AG09309 (cell line): Measurements from ENCODE around the gene LYRM4.
A peak's percentile ranks its signal among the peaks of the same experiment; 100 is the strongest.

Source experiments
- DNase-seq: peaks from one replicate; pipeline ENCODE4 v3.0.0-alpha.2; 2010; ENCODE audit warnings: low read depth
- H3K4me3 ChIP-seq: 2 replicates; pipeline ENCODE4 v1.5.1; 2011; ENCODE audit warnings: mild to moderate bottlenecking, low read depth, low read length, moderate library complexity; ENCODE audit not compliant: control insufficient read depth
- TF ChIP-seq, protein P1 (sequence below): IDR thresholded peaks from 2 replicates; pipeline ENCODE4 v1.5.1; 2011; ENCODE audit warnings: mild to moderate bottlenecking, low read depth, low read length, inconsistent platforms; ENCODE audit not compliant: insufficient read depth, control insufficient read depth; ENCODE audit errors: missing control alignments

The LYRM4 gene

DNA sequence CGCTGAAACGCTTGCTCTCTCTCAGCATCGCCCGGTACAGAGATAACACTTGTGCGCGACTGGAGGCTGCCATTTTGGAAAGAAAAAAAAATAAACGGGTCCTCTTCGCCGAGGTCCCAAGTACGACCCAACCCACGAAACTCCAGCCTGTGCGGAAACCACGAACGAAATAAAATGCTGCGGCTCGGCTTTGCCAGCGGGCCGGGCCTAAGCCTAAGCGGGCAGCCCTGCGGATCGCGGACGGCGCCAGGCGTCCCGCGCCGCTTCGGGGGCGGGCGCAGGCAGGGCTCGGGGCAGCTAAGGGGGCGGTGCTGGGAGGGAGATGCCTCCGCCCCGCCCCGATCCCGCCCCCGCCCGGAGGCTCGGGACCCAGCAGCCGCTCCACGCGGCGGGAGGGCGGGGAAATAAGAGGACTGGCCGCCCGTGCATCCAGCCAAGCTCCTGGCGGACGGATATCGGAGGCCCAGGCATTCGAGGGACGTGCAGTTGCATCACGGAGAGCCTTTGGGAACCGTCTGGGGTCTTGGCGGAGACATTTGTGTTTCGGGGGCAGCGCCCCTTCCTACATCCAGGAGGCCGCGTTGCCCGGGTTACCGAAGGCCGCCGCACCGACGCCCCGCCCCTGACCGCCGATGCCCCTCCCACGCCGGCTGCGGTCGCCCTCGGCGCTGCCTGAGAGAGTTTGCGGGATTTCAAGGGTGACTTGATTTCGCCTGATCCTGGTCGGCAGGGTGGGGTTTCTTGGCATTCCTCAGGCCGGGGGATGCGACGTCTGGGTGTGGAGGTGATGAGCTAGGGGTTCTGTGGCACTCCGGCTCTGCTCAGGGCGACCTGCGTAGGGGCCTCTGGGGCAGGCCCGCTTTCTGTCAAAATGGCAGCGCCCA lies at the start of gene LYRM4, which contains the start of gene FARS2:
LYRM4 (minus strand) TSS at position 290 of the 884 bp plus-strand sequence; CDS start at position 73, 217 bp downstream.
FARS2 (plus strand) TSS at position 853 of the 884 bp plus-strand sequence.
- DNase-seq: peak; percentile 29
- H3K4me3 ChIP-seq: peak within 1 kb of the TSS; percentile 83
- TF ChIP-seq, protein P1, sequence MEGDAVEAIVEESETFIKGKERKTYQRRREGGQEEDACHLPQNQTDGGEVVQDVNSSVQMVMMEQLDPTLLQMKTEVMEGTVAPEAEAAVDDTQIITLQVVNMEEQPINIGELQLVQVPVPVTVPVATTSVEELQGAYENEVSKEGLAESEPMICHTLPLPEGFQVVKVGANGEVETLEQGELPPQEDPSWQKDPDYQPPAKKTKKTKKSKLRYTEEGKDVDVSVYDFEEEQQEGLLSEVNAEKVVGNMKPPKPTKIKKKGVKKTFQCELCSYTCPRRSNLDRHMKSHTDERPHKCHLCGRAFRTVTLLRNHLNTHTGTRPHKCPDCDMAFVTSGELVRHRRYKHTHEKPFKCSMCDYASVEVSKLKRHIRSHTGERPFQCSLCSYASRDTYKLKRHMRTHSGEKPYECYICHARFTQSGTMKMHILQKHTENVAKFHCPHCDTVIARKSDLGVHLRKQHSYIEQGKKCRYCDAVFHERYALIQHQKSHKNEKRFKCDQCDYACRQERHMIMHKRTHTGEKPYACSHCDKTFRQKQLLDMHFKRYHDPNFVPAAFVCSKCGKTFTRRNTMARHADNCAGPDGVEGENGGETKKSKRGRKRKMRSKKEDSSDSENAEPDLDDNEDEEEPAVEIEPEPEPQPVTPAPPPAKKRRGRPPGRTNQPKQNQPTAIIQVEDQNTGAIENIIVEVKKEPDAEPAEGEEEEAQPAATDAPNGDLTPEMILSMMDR: no peak

DNA sequence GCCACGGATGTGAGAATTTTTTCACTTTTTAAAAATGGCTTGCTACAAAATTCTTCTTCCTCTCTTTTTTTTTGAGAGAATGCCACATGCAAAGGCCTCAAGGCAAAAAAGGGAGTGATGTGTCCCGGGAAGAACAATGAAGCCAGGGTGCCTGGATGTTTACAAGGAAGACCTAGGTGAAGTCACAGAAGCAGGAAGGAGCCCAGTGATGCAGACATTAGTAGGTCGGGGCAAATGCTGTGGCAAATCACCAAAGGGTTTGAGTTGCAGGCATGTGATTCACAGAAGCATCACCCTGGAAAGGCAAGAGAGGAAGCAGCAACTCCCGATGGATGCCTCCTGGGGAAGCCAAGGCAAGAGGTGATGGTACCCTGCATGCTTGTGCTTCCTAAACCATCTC lies 47.3 kb upstream of the LYRM4 start:
- no peak for DNase-seq
- TF ChIP-seq, protein P1: no peak
- no peak overlapping the region for H3K4me3 ChIP-seq

DNA sequence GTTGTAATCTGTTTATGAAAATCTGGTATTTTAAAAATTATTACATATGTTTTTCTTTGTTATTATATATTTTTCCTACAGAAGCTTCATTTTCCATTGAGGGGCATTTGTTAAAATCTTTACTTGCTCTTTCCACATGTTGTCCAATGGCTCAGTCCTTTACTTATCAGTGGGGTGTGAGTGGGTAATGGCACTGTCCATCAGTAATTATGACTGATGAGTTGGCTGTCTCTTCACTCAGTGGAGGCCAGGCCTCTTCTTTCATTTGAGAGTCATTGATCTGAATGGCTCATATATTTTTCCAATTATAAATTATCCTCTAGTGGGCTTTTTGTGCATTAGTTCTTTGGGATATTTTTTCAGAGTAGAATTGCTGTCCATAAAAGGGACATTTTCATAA lies 46.3 kb upstream of the LYRM4 start:
- no peak for DNase-seq
- TF ChIP-seq, protein P1: no peak
- no peak overlapping the region for H3K4me3 ChIP-seq

DNA sequence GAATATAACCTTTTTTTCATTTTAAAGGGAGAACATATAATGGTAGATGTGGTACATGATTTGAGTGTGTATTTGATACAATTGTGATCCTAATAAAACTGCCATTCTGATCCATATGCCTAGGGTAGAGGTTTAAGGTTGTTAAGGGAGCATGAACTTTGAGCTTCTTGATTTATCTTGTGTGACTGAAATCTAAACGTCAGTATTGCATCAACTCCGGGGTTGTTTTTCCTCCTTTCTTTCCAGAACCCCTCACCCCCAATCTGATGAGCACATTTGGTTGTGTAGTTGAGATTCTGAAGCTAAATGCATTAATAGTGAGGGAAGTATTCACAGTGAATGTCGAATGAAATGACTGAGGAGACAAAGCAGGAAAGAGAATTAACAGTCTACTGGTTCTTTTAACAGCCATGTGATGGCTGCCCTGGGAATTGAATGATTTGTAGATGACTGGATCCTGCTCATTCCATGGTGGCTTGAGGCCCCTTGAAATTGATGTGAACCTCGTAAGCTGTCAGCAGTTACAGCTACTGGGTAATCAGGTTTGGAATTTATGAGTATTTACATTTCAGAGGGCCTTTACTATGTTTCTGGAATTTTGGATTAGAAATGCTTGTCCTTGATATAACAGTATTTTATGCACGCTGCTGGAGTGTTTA lies 45.3 kb upstream of the LYRM4 start:
- H3K4me3 ChIP-seq: no peak overlapping the region
- TF ChIP-seq, protein P1: no peak
- DNase-seq: no peak

DNA sequence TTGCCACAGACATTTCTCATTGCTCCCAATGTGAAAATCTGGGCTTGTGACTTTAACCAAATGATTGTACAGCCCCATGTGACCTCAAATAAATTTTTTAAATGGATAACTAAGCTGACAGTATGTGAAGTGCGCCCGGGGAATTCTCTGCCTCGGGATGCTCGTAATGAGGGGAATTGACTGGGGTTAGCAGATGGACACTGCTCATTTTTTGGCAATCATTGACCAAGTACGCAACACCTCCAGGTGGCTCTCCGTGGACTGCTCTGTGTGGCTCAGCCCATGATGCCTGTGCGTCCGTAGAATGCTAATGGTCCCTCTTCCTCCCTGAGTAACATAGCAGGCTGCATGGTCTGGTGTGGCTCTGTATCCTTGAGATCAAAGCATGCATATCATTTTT lies 42.9 kb upstream of the LYRM4 start:
- no peak overlapping the region for H3K4me3 ChIP-seq
- DNase-seq: no peak
- TF ChIP-seq, protein P1: no peak

DNA sequence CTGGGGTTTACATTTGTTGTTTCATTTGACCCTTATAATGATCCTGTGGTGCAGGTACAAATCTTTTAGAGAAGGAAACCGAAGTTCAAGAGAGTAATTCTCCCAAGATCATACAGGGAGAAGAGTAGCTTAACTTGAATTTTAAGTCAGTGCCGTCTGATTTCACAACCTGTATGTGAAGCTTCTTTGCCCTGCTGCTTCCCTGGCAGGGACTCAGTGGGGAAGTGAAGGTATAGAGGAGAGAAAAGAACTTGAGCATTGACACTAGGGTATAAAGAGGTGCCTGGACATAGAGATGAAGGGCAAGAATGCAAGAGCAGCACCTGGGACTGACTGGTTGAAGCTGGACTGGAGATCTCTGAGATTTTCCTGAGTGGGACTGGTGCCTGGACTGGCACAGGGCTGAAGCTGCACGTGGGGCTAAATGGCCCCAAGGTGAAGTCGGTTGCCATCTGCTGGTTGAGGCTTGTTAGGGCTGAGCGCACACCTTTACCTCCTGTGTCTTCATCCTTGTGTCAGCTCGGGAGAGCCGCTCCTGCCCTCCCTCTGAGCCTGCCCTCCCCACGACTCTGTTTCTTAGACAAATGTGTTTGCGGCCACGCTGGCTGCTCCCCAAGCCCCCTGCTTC lies 42.4 kb upstream of the LYRM4 start:
- no peak overlapping the region for H3K4me3 ChIP-seq
- DNase-seq: no peak
- TF ChIP-seq, protein P1: peak; percentile 29
